Neural cell (in vitro differentiated cells): ENCODE measurements around the gene SUGCT.

Experiments used
- EP300 ChIP-seq: fragments of 450-650 bp; conservative IDR thresholded peaks from 2 replicates; pipeline ENCODE4 v1.6.1; 2014; ENCODE audit warnings: antibody characterized with exemption, mild to moderate bottlenecking, moderate library complexity; ENCODE audit not compliant: poor library complexity, severe bottlenecking
- EZH2 ChIP-seq: fragments of 200-600, 300-800 bp; shearing (Covaris generic), sonication (generic); IDR thresholded peaks from 2 replicates; pipeline ENCODE4 v1.6.1; 2014; ENCODE audit warnings: antibody characterized with exemption, low read length, borderline replicate concordance, mild to moderate bottlenecking; ENCODE audit not compliant: insufficient read depth, poor library complexity, severe bottlenecking
- MXI1 ChIP-seq: fragments of 450-650 bp; conservative IDR thresholded peaks from 2 replicates; pipeline ENCODE4 v1.6.1; 2014; ENCODE audit warnings: antibody characterized with exemption, mild to moderate bottlenecking; ENCODE audit not compliant: poor library complexity, severe bottlenecking
- POLR2AphosphoS5 ChIP-seq: IDR thresholded peaks from 2 replicates; pipeline ENCODE4 v1.6.1; 2012
- RAD21 ChIP-seq: fragments of 450-650 bp; conservative IDR thresholded peaks from 2 replicates; pipeline ENCODE4 v1.6.1; 2014; ENCODE audit warnings: antibody characterized with exemption, mild to moderate bottlenecking, moderate library complexity
- SMC3 ChIP-seq: fragments of 450-650 bp; conservative IDR thresholded peaks from 2 replicates; pipeline ENCODE4 v1.6.1; 2014; ENCODE audit warnings: antibody characterized with exemption, mild to moderate bottlenecking, moderate library complexity; ENCODE audit not compliant: poor library complexity
- TAF1 ChIP-seq: IDR thresholded peaks from 2 replicates; pipeline ENCODE4 v1.6.1; 2012; ENCODE audit warnings: low read depth
- TF ChIP-seq, protein P1 (sequence below): fragments of 450-650 bp; IDR thresholded peaks from 2 replicates; pipeline ENCODE4 v1.5.1; 2014; ENCODE audit warnings: antibody characterized with exemption, mild to moderate bottlenecking, moderate library complexity; ENCODE audit not compliant: poor library complexity, severe bottlenecking
- TF ChIP-seq, protein P2 (sequence below): IDR thresholded peaks from 2 replicates; pipeline ENCODE4 v1.6.1; 2012; ENCODE audit warnings: borderline replicate concordance

DNA sequence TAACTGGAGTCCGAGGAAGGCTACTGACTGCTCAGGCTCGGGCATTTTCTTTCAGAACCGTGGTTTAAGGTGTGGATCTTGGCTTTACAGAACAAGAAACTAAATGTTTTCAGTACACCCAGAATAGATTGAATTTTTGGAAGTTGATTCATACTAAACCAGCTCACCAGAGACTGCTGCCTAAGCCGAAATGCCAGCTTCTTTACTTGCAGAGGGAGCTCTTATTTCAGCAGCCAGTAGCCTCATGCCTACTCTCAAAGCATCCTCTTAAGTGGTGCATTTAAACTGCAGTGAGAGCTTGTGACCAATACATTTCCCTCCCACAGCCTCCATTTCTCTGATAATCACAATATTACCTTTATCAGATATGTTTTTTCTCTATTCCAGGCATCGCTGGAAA lies 615.1 kb downstream of the SUGCT start:
- TF ChIP-seq, protein P1, sequence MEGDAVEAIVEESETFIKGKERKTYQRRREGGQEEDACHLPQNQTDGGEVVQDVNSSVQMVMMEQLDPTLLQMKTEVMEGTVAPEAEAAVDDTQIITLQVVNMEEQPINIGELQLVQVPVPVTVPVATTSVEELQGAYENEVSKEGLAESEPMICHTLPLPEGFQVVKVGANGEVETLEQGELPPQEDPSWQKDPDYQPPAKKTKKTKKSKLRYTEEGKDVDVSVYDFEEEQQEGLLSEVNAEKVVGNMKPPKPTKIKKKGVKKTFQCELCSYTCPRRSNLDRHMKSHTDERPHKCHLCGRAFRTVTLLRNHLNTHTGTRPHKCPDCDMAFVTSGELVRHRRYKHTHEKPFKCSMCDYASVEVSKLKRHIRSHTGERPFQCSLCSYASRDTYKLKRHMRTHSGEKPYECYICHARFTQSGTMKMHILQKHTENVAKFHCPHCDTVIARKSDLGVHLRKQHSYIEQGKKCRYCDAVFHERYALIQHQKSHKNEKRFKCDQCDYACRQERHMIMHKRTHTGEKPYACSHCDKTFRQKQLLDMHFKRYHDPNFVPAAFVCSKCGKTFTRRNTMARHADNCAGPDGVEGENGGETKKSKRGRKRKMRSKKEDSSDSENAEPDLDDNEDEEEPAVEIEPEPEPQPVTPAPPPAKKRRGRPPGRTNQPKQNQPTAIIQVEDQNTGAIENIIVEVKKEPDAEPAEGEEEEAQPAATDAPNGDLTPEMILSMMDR, result no peak
- TF ChIP-seq SMC3, result no peak
- no peak for TF ChIP-seq POLR2AphosphoS5
- TF ChIP-seq TAF1, result no peak
- no peak for TF ChIP-seq EZH2
- no peak for TF ChIP-seq RAD21
- no peak for TF ChIP-seq MXI1
- TF ChIP-seq, protein P2, sequence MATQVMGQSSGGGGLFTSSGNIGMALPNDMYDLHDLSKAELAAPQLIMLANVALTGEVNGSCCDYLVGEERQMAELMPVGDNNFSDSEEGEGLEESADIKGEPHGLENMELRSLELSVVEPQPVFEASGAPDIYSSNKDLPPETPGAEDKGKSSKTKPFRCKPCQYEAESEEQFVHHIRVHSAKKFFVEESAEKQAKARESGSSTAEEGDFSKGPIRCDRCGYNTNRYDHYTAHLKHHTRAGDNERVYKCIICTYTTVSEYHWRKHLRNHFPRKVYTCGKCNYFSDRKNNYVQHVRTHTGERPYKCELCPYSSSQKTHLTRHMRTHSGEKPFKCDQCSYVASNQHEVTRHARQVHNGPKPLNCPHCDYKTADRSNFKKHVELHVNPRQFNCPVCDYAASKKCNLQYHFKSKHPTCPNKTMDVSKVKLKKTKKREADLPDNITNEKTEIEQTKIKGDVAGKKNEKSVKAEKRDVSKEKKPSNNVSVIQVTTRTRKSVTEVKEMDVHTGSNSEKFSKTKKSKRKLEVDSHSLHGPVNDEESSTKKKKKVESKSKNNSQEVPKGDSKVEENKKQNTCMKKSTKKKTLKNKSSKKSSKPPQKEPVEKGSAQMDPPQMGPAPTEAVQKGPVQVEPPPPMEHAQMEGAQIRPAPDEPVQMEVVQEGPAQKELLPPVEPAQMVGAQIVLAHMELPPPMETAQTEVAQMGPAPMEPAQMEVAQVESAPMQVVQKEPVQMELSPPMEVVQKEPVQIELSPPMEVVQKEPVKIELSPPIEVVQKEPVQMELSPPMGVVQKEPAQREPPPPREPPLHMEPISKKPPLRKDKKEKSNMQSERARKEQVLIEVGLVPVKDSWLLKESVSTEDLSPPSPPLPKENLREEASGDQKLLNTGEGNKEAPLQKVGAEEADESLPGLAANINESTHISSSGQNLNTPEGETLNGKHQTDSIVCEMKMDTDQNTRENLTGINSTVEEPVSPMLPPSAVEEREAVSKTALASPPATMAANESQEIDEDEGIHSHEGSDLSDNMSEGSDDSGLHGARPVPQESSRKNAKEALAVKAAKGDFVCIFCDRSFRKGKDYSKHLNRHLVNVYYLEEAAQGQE, result no peak
- TF ChIP-seq EP300, result no peak
